Stimulated activated CD4-positive, alpha-beta T cell treated with anti-CD3 and anti-CD28 coated beads, Interleukin-12 subunit alpha, Interleukin-12 subunit beta, amount 100 ng/mL, for 4 hours (primary cell): ENCODE measurements around the gene SAP30BP.

Experiments used
- DNase-seq: peaks from one replicate; pipeline ENCODE4 v3.0.0-alpha.2; 2020

SAP30BP gene

DNA sequence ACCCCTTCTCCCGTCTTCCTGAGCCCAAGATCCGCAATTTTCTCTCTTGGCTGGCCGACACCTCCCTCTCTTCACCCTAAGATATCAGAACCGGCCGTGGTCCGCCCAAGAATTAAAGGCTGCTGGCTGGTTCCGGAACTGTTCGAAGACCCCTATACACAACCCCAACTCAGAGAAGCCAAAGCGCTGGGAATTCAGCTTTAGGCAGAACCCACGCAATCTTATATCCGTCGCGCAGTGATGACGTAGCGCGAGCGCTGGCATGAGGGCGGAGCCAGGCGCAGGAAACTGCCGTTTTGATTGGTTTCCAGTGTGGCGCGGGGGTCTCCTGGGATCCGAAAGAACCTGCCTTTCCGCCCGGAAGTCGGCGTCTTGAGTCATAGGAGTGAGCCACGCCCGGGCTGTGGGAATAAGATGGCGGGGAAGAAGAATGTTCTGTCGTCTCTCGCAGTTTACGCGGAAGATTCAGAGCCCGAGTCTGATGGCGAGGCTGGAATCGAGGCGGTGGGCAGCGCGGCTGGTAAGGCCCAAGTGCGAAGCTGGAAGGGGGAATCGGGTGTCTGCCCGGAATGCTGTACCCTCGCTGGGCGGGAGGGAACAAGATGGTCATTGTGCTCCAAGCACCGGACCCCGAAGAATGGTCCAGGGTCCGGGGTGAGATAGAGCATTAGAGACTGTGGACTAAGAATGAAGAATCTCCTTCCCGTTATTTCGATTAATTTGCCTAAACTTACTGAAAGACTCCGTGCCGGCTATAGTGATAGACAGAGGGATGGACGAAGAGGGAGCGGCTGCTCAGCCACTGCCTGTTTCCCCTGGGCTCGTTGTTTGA is at the start of gene SAP30BP, which contains the start of gene RECQL5:
TSS of gene SAP30BP (plus strand) at position 380 of the 832 bp plus-strand sequence. CDS start at position 415, 35 bp downstream.
TSS of gene RECQL5 (minus strand) at position 196 of the 832 bp plus-strand sequence. CDS start 597 bp downstream, outside the sequence.
- DNase-seq: peak; percentile 97

DNA sequence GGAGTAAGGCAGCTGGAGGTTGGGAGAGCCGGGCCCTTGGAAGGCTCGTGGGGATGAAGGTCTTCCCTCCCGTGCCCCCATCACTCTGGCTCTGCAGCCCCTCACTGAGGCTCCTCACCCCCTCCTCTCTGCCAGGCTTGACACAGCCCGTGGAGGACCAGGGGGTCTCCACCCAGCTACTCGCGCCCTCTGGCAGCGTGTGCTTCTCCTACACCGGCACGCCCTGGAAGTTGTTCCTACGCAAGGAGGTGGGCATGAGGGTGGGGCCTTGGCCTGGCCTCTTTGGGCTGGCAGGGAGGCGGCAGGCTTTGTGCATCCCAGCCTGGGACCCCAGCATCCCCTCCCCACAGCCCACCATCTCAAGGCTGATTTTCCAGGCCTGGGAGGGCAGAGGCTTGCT is 49.5 kb upstream of the SAP30BP start:
- no peak for DNase-seq

DNA sequence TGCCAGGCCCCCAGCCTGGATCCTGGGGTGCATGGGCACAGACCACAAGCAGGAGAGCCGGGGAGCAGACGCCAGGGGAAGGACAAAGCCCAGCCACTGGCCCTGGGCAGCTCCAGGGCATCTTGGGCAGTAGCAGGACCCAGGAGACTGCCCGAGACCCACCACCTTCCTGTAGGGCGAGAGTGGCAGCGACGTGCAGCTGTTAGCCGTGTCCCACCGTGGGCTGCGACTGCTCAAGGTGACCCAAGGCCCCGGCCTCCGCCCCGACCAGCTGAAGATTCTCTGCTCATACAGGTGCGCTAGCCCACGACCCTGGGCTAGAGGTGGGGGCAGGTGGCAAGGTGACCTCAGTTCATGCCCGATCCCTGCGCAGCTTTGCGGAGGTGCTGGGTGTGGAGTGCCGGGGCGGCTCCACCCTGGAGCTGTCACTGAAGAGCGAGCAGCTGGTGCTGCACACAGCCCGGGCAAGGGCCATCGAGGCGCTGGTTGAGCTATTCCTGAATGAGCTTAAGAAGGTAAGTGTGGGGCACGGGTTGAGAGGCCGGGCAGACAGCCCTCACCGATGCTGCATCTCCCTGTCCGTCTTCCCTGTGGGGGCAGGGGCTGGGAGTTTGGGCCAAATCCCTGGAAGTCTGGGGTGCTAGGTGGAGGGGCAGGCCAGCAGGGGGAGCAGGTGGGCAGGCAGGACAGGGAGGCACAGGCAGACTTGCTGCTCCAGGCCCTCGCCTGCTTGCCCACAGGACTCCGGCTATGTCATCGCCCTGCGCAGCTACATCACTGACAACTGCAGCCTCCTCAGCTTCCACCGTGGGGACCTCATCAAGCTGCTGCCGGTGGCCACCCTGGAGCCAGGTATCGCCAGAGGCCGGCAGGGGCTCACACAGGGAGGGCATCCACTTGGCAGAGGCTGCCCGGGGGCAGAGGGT is 47.4 kb upstream of the SAP30BP start:
- peak; percentile 16 for DNase-seq

DNA sequence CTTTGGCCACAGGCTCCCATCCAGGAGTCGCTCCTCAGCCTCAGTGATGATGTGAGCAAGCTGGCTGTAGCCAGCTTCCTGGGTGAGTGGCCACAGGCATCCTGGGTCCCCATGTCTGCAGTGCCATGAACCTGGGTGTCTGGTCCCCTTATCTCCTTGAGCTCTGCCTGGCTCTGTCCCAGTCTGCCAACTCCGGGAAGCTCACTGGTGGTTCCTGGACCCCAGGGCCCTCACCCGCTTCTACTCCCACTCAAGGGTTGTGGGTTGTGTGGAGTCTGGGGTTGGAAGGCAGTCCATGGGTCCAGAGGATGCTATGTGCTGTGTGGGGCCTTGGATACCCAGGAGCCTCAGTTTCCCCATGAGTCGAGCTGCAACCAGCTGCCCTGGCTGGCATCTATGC is 45.6 kb upstream of the SAP30BP start:
- no peak for DNase-seq

DNA sequence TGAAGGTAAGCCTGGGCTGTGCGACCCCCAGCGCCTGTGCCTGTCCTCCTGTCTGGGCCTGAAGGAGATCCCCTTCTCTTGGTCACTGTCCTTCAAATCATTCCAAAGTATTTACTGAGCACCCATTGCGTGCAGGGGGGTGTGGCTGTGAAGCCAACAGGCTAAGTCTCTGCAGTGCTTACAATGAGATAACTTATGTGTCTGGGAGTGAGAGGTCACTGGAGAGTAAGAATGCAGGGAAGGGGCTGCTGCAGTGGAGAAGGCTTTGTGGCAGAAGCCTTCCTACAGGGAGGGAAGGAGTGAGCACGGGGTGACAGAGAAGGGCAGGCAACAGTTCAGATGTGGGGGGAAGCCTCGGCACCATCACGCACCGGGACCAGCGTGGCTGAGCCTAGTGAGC is 45.1 kb upstream of the SAP30BP start:
- no peak for DNase-seq

DNA sequence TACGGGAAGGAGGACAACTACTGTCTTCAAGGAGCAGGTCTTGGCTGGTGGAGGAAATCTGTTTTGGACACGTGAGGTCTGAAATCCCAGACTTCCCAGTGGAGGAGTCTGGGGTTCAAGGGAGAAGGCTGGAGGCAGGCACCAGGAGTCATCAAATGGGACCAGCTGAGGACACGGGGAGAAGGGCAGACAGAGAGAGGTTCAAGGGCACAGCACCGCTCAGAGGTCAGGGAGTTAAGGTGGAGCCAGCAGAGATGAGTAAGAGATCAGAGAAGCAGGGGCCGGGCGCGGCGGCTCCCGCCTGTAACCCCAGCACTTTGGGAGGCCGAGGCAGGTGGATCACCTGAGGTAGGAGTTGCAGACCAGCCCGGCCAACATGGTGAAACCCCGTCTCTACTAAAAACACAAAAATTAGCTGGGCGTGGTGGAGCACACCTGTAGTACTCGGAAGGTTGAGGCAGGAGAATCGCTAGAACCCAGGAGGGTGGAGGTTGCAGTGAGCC is 44.3 kb upstream of the SAP30BP start:
- DNase-seq: no peak

DNA sequence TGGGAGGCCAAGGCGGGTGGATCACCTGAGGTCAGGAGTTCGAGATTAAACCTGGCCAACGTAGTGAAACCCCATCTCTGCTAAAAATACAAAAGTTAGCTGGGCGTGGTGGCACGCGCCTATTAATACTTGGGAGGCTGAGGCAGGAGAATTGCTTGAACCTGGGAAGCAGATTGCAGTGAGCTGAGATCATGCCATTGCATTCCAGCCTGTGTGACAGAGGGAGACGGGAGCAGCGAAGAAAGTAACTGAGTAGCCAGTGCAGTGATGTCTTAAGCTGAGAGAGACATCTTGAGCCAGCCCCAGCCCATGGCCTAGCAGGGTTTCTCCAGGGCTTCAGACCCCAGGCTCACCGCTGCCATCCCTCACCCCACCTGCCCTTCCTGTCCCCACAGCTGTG is 43.8 kb upstream of the SAP30BP start:
- no peak for DNase-seq

DNA sequence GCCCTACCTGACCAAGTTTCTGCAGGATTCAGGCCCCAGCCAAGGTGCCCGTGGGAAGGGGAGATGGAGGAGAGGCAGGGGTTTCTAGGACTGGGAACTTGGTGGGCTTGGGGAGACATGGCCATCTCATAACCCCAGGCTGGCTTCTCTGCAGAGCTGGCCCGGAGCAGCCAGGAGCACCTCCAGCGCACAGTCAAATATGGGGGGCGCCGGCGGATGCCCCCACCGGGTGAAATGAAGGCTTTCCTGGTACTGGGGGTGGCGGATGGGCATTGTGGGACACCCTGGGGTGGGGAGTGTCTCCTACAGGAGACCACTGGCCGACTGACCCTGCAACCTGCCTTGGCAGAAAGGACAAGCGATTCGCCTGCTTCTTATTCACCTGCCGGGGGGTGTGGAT is 43.1 kb upstream of the SAP30BP start:
- DNase-seq: no peak

DNA sequence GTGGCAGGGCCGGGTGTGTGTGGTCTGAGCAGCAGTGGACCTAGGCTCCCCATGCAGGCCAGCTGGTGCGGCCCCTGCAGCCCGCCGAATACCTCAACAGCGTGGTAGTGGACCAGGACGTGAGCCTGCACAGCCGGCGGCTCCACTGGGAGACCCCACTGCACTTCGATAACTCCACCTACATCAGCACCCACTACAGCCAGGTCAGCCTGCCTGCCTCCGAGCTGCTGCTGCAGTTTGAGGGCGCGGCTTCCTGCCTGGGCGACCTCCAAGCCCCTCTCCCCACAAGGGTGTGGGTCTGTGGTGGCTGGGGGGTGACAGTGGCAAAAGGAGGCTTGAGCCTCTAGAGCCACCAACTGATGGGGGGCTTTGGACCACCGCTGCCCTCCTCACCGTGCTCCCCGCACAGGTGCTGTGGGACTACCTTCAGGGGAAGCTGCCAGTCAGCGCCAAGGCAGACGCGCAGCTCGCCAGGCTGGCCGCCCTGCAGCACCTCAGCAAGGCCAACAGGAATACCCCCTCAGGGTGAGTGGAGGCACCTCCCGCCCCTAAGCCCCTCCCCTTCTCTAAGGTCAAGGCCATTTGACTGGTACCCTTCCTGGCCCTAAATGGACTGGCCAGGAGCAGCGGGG is 42.3 kb upstream of the SAP30BP start:
- DNase-seq: no peak

DNA sequence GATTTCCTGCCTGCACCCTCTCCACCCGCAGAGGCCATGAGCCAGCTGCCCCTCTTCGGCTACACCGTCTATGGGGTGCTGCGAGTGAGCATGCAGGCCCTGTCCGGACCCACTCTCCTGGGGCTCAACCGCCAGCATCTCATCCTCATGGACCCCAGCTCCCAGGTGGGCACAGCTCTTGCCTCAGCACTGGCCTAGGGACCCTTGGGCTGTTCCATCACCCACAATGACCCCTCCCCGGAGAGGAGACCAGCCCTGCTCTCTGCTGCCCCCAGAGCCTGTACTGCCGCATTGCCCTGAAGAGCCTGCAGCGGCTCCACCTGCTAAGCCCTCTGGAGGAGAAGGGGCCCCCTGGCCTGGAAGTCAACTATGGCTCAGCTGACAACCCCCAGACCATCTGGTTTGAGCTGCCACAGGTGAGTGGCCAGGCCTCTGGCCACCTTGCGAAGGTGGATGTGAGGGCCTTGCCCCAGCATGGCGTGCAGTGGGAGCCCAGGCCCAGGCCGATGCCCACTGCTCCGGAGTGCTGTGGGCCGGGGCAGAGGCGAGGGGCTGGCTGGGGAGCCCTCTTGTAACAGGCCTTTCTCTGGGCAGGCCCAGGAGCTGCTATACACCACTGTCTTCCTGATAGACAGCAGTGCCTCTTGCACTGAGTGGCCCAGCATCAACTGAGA is 41.2 kb upstream of the SAP30BP start:
- no peak for DNase-seq

DNA sequence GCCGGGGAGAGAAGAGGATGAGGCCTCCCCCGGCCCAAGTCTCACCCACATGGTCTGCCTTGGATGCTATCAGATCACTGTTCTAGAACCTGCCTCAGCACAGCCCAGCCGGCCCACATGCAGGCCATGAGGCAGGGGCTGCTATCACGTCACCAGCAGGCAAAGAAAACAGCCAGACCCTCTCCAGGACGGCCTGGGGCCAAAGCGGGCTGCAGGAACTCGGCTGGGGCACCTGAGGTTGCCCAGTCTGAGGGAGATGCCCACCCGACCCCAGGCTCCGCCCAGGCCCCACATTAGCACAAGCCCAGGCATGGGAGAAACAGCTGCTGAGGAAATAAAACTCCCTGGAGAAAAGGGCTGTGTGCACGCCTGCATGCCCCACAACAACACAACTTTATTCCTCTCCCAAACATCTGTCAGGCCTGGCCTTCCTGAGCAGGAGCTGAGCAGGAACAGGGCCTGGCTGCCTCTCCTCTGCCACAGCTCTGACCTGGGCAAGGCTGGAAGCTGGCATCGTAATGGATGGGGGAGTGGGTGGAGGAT is 40.6 kb upstream of the SAP30BP start:
- DNase-seq: no peak

DNA sequence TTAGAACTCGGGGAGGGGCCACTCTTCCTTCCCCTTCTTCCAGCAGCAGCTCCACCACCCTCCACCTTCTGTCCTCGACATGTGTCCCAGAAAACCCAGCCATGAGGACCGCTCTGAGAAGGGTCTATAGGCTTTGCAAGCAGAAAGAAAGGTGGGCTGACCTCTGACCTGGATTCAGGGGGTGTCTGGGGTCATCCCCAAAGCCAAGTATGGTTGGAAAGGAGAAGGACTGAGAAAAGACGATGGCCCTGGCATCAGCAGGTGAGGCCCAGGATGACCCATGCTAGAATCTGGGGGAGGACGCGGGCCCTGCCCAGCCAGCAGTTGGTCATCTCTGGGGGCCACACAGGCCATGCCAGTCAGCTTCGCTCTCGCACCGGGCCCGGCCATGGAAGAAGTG is 40.0 kb upstream of the SAP30BP start:
- DNase-seq: no peak

DNA sequence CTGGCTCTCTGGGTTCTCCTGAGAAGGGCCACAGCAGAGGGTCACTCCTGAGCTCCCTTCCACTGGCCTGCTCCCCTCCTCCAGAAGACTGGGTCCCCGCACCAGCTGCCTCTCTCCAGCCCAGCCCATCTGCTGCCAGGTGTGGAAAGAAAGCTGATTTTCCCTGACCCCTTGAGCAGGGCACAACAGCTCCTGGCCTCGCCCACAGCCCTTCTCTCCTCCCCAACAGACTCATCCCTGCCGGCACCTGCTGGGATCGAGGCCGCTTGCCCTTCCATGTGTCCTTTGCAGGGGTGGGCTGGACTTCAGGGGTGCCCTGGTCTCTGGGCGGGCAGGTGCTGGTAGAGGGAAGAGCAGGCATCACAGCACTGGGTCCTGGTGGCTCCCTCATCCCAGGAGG is 38.7 kb upstream of the SAP30BP start:
- no peak for DNase-seq

DNA sequence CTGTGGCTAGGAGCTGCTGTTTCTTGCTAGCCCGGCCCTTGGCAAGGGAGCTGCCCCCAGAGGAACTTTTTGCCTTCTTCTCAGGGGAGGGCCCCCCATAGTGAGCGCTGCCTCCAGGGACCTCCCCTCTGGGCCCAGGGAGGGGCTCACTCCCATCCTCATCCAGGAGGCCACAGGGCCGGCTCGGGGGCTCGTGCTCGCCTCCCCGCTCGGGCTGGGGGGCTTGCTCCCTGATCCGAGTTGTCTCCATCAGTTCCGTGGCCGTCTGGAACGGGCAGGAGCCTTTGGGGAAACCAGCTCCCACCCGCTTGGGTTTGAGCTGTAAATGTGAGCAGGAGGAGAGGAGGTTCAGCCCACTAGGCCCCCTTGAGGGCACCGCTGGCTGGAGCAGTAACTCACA is 38.0 kb upstream of the SAP30BP start:
- DNase-seq: no peak

DNA sequence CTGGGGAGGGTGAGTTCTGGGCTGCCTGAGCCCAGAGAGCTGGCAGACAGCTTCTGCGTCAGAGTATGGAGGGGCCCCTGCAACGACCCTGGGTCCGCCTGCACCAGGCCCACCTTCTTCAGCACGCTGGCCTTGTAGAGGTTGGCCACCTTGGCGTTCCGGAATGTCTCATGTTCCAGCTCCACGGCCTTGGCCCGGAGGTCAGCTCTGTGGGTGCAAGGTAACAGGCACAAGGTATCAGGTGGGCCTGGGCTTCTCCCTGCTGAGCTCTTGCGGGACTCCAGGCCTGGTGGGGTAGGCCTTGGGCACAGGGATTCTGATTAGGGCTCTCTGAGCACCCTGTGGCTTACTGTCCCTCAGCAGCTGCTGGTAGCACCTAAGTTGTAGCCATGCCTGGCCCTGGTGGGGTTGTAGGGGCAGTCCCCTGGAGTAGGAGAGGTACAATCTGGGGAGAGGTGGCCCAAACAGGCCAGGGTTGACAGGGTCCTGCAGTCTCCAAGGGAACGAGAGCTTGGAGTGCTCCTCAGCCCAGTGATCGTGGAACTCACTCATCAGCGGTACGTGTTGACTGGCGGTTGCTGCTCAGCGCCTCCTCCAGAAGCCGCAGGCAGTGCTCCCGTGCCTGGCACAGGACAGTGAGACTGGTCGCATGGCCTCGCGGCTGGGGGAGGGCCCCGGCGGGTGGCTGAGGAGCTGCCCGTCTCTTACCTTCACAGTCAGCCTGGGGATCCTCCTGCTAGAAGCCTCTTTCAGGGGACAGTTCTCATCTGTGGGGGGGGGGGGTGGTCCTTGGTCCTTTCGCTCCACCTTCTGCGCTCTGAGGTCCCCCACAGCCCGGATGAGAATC is 36.8 kb upstream of the SAP30BP start:
- DNase-seq: no peak

DNA sequence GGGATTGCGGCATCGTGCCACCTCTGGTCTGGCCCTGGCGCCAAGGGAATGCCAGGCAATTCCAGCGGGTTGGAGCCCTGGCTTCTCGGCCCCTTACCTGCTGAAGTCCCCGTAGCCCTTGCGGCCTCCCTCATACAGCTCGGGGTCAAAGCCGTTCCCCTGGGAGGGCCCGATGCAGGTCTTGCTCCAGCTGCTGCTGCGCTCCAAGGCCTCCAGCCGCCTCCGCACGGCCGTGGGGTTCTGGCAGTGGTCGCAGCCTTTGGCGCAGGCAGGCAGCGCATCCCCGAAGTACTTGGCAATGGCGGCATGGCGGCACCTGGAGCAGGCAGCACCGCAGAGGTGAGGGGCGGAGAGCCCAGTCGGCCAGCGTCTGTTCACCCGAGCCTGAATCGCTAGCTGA is 35.8 kb upstream of the SAP30BP start:
- no peak for DNase-seq

DNA sequence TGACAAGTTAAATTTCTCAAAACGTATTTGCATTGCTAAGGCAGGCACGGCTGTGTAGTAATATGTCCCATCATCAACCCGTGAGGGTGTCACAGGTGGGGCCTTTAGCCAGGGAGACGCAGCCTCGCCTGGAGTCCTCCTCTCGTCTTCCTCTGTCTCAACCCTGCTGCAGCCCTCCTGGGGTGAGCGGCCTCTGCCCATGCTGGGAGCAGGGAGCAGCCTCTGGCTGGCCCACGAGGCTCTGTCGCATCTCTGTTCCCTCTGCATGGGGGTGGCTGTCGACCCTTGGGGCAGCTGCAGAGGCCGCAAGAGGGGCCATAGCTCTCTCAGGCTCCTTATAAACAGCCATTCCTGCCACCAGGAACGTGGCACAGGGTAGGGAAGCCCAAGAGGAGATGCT is 34.7 kb upstream of the SAP30BP start:
- DNase-seq: no peak

DNA sequence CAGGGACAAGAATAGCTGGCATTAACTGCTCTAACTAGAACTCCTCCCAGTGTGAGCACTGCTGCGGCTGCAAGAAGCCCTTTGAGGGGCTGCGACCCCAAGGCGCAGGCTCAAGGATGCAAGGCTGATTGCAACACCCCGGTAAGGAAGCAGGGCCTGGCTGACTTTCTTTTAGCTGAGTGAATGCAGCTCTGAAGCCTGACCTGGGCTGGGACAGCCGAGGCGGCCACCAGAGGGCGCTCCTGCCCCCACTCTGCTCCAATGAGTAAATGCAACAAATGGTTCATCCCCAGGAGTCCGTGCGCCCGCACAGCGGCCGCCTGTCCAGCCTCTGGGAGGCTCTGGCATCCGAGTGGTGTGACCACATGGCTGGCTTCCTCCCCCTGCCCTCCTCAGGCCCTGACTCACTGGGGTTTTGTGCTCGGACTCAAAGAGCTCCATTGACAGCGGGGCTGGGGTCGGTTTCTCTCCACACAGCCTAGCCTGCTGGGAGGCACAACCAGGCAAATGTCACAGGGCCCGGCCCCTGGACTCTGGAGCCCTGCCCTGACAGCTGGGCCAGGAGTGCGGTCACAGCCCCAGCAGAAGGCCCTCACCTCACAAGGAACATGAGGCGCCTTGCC is 34.2 kb upstream of the SAP30BP start, which contains the start of gene SMIM5:
TSS of gene SMIM5 (plus strand) at position 572 of the 623 bp plus-strand sequence. CDS start 6,768 bp downstream, outside the sequence.
- DNase-seq: peak; percentile 86

DNA sequence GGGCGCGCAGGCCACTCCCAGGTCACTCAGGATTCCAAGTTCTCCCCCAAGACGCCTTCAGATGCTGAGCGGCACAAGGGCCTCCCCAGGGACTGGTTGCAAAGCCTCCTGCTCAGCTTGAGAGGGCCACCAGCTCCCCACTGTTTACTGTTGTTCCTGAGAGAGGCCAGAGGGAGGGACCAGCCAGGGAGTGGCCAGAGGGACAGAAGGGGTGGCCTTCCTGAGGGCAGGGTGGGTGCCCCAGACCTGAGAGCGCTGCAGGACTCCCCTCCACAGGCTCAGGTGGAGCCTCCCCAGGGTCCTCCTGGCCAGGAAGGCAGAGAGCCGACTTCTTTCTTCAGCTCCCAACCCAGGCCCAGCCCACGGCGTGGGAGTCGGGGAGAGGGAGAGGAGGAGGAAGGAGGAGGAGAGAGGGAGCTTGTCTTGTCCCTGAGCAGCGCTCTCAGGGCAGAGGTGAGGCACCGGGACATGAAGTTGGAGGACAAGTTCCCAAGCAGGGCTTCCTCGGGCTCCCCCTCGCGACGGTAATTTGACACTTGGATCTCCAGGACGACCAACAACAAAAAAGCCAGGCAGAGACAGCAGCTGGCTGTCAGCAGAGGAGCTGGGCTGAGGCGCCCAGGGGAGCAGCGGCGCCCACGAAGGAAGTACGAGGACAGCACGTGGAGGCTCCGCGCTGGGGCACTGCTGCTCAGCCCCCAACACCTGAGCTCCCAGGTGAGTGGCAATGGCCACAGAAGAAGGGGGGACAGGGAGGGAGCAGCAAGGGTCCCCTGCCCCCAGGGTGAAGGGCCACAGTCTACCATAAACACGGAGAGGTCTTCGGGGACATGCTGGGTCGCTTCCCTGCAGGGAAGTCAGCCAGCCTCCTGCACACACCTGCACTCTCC is 33.4 kb upstream of the SAP30BP start:
- peak; percentile 55 for DNase-seq

DNA sequence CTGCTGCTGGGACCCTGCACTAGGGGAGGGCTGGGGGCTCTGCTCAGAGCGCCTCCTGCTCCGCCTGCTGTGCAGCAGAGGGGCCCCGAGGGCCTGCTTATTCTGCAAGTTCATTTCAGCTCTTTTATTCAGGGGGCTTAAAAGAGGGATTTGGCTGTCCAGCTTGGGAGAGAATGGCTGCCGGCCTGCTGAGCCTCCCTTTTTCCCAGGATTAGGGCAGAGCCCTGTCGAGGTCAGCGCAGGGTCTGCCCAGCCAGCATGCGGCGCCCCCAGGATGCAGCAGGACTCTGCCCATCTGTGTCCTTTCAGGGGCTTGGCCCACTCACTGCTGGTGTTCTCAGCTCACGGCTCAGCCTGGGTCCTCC is 32.8 kb upstream of the SAP30BP start:
- DNase-seq: no peak
